ENCODE data around the gene PRPF8. TPM values are rescaled to one million over a fixed set of nuclear protein-coding genes. Genes with fewer than 3 reads are reported as not detected.
A peak's percentile ranks its signal among the peaks of the same experiment; 100 is the strongest.

PRPF8 gene
- total and polyA plus RNA-seq, 2 of the 13 experiments (the other 11 are each of a cell fraction or from before 2014, with no cell fraction given) = 112 to 179 TPM

- TF ChIP-seq HNF1A (IDR thresholded peaks at IDR 0.05; ENCODE audit: low read depth) (no peak), HNF1A (CRISPR knock-in tag; IDR thresholded peaks at IDR 0.05; ENCODE audit: borderline replicate concordance) (no peak), PRDM10 (CRISPR knock-in tag; IDR thresholded peaks at IDR 0.05; ENCODE audit: low read depth) (no peak), RFXAP (CRISPR knock-in tag; IDR thresholded peaks at IDR 0.05; ENCODE audit: borderline replicate concordance) (peak; percentile 68; the same call in 1 of the 2 replicates), CREB1 (IDR thresholded peaks at IDR 0.05) (peak; percentile 73), CREB1 (CRISPR knock-in tag; IDR thresholded peaks at IDR 0.05) (peak; percentile 89), HINFP (CRISPR knock-in tag; IDR thresholded peaks at IDR 0.05; ENCODE audit: low read depth) (peak; percentile 83; the same call in 1 of the 2 replicates), ZNF281 (CRISPR knock-in tag; IDR thresholded peaks at IDR 0.05; ENCODE audit: borderline replicate concordance) (no peak; the same call in 1 of the 2 replicates), IKZF4 (CRISPR knock-in tag; IDR thresholded peaks at IDR 0.05; ENCODE audit: borderline replicate concordance, low read depth, not compliant biosample characterization) (peak; percentile 21), ZNF75D (CRISPR knock-in tag; IDR thresholded peaks at IDR 0.05; ENCODE audit: borderline replicate concordance) (no peak), ZNF761 (CRISPR knock-in tag; conservative IDR thresholded peaks at IDR 0.05) (no peak), ZNF782 (CRISPR knock-in tag; IDR thresholded peaks at IDR 0.05; ENCODE audit: borderline replicate concordance) (0 out of 2 replicates have a peak, but pooled peaks have one; percentile 45)
Observed at GRCh38 chr17:1684378-1685189, at the start of gene PRPF8 (continued).
